GM19455 (cell line): ENCODE measurements around the gene RNASEH2A.
"Not testable (repeated sequence)": the region's sequence is repeated elsewhere in the genome, so short reads cannot be mapped to it uniquely, and the experiment has no call there.

ENCODE experiments used
- ATAC-seq: cut with Tn5 transposase; IDR thresholded peaks from one replicate; pipeline ENCODE4 v1.9.1; 2021; ENCODE audit not compliant: unreplicated experiment

The RNASEH2A gene

GRCh38 chr19:12825254-12826131 lies 19.1 kb downstream of the RNASEH2A start:
- no peak for ATAC-seq

- no peak for ATAC-seq
Measured at GRCh38 chr19:12828494-12828893, 22.1 kb downstream of the RNASEH2A start.

DNA sequence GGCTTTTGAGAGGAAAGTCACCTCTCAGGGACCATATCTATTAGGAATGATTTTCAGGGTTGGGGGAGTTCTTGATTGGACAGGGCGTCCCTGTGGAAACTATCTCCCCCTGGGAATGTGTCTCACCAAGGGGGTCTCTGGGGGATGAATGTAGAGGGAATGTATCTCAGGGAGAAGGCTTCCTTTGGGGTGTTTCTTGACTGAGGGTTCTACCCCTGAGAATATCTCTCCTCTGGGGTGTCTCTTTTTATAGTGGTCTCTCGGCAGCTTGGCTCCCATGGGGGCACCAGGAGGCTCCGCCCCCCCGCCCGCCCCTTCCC lies 27.0 kb downstream of the RNASEH2A start:
- ATAC-seq: no peak

GRCh38 chr19:12833738-12834565 lies 27.6 kb downstream of the RNASEH2A start:
- ATAC-seq: no peak

DNA sequence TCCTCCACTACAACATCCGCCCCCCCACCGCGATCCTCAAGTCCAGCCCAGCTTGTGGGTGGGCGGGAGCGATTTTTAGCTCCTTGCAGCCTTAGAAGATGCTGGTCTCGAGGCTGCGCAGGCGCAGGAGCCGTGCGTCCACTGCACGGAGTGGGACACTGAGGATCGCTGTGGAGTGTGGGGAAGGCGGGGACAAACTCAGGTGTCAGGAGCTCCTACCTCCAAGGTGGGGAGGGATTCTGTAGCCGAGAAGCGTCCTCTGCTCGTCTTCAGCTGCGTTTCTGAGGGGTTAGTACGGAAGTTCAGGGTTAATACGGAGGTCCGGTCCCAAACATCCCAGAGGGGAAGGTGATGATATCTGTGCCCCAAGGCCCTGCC lies 28.2 kb downstream of the RNASEH2A start, which contains the start of gene RTBDN:
TSS of gene RTBDN (minus strand) at position 14 of the 378 bp plus-strand sequence. CDS start 4,600 bp downstream, outside the sequence.
- no peak for ATAC-seq

DNA sequence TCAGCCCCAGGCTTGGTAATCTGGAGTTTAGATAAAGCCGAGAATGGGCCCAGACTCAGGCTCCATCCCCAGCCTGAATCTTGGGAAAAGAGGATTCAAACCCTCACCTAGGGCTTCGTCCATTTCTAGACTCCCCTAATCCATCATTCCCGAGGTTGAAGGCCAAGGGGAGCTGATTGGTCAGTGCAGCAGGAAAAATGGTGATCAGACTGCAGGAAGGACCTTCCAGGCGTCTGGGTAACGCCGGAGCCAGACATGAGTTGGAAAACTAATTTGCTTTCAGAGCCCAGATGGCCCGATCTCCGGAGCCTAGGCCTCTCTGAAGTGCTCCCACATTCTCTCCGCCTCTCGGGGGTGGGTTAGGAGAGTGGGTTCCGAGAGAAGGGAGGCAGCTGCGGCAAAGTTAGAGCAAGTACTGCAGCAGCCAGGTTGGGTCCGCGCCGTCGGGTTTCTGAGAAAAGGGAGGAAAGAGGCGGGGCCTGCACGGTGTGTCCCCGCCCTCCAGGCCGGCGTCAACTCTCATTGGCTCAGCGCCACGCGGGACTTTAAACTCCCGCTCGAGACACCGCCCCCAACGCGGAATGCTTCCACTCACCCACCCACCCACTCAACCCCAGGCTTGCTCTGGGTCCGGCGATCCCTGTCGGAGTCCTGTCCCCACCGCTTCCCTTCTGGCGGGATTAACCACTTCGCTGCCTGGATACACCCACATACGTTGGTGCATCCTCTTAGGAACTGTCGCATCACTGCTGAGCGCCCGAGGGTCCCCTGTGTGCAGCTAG lies 28.8 kb downstream of the RNASEH2A start:
- ATAC-seq: no peak

GRCh38 chr19:12836529-12836863 lies 30.1 kb downstream of the RNASEH2A start:
- no peak for ATAC-seq

GRCh38 chr19:12837225-12837624 lies 30.8 kb downstream of the RNASEH2A start:
- no peak for ATAC-seq

DNA sequence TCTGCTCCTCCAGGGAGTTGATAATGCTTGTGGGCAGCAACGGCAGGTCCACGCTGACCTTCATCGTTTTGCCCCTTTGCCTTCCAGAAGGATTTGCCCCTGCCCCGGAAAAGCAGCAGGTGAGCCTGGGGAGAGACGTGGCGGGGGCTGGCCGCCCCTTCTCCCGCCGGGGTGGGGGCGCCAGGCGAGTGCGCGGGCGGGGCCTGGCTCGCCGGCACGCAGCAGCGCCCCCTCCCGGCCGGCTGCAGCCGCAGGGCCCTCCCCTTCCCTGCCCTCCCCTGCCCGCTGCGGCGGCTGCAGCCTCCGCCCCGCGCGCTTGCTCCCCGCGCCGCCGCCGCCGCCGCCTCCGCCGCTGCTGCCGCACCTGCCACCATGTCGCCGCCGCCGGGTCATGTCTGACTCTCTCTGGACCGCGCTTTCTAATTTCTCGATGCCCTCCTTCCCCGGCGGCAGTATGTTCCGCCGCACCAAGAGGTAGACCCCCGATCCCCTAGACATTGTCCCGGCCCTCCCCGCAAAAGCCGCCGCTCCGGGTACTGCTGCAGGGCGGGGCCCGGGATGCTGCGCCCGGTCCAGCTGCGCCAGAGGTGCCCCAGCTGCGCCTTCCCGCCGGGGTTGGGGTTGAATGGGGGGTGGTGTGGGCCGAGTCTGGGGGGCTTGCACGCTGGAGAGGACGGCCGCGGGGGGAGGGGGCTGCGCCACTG lies 31.9 kb downstream of the RNASEH2A start, which contains the start of gene MAST1:
TSS of gene MAST1 (plus strand) at position 334 of the 704 bp plus-strand sequence. CDS start at position 392, 58 bp downstream.
- ATAC-seq: no peak

DNA sequence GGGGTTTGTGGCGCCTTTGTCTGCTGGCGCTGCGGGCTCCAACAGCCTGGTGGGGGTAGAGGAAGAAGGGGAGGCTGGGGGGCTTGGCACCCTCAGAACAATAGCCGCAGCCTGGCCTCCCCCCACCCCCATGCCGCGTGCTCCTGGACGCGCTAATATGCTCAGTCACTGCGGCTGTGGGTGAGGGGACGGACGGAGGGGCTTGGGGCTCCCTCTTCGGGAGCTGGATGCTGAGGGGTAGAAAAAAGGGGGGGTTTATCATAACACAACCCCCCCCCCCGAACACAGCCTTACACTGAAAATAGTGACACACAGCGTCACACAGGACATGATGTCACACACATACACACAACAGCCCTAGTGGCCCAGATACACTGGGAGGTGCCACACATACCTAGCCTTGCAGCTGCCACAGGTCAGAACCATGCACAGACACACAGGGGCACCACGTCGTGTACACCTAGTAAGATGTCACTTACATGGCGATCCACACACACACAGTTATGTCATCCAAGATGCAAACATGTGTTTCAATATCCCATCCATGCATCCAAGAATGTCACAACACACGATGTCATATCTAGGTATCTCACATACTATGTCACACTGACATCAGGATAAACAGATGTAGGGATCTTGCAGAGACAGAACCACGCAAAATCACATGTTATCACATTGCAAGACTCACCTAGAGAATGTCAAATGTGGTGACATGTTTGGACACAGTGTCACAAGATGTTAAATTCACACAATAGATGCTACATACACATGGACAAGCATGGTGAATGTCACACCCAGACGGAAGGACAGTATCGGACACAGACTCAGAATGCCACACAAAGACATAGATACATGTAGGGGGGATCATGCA lies 32.7 kb downstream of the RNASEH2A start:
- ATAC-seq: no peak

DNA sequence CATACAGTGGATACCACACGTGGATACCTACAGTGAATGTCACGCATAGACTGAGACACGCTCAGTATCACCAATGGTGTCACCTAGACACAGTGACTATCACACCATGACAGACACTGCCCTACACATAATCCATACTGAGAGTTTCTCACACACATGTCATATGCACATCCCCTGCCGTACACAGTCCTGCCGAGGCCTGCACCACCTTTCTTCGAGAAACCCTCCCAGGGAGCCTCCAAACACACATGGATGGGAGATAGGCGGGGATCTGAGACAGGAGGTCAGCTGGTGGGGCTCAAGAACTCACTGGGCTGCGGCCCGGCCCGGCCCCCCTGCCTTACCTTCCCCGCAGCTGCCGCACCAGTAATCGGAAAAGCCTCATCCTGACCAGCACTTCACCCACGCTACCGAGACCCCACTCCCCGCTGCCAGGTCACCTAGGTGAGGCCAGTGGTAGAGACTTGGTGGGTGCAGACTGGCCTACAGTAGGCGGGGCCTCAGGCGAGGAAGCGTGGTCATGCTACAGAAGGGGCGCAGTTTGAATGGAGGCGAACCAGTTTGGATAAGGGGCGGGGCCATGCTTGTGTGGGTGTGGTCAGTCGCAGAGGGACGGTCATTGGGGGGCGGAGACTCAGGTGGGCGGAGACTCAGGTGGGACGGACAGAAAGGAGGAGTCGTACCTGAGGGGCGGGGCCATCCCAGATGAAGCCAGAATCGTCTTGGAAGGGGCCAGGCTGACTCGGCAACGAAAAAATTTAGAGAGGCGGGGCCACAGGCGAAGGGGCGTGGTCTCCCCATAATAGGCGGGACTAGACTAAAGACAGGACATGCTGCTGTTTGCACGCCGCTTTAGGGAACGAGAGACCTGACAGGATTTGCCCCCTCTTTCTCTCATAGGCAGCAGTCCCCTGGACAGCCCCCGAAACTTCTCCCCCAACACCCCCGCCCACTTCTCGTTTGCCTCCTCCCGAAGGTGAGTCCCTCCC lies 34.0 kb downstream of the RNASEH2A start:
- ATAC-seq: no peak

GRCh38 chr19:12841094-12841493 lies 34.7 kb downstream of the RNASEH2A start:
- no peak for ATAC-seq

GRCh38 chr19:12842511-12842910 lies 36.1 kb downstream of the RNASEH2A start:
- no peak for ATAC-seq

DNA sequence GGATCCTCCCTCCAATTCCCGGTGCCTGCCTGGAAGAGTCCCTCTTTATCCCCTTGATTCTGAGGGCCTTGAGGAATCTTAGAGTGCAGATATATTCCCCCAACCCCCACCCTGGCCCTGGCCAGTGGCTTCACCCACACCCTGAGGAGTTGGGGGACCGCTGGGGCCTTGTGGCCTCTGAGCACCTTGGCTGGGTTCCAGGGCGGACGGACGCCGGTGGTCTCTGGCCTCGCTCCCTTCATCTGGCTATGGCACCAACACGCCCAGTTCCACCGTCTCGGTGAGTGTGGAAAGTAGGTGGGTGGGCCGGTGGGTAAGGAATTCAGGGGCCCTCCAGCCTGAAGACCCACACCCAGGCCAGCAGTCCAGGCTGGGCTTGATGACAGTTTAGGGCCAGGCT lies 36.9 kb downstream of the RNASEH2A start:
- no peak for ATAC-seq

GRCh38 chr19:12843999-12844732 lies 37.8 kb downstream of the RNASEH2A start:
- no peak for ATAC-seq

- not testable (repeated sequence) for ATAC-seq
Measured at GRCh38 chr19:12846613-12847012, 40.2 kb downstream of the RNASEH2A start.

DNA sequence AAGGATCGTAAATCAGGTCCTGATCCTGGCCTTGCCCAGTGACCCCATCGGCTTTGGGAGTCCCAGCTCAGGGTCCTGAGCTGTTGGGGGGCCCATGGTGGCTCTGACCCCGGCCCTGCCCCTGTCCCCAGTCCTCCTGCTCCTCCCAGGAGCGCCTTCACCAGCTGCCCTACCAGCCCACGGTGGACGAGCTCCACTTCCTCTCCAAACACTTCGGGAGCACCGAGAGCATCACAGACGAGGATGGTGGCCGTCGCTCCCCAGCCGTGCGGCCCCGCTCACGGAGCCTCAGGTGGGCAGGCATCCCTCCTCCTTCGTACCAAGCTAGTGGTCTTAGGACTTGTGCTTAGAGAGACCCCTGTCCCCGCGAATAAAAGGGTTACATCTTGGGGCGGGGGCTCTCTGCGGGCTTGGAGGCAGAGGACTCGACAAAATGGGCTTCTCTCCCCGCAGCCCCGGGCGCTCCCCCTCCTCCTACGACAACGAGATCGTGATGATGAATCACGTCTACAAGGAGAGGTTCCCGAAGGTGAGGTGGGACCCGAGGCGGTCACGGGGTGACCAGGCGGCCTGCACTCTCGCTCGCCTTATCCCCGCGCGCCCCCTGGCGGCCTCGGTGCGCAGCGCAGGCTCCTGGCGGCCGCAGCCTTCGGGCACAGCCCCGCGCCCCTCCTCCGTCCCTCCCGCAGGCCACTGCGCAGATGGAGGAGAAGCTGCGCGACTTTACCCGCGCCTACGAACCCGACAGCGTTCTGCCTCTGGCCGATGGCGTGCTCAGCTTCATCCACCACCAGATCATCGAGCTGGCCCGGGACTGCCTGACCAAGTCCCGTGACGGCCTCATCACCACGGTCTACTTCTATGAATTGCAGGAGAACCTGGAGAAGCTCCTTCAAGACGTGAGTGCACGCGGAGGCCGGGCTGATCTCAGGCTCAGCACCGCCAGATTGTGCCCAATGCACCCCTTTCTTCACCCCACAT lies 41.1 kb downstream of the RNASEH2A start:
- ATAC-seq: peak; percentile 64
